HepG2 (cell line): ENCODE measurements around the gene ARVCF. TPM values are rescaled to one million over a fixed set of nuclear protein-coding genes. Genes with fewer than 3 reads are reported as not detected.

Experiments
- ARNT ChIP-seq: fragments of 450-650 bp; IDR thresholded peaks from 2 replicates; pipeline ENCODE4 v1.6.1; 2017
- BCL6 ChIP-seq: IDR thresholded peaks from 2 replicates; pipeline ENCODE4 v1.6.1; 2016; ENCODE audit warnings: missing genetic modification reagents, missing compliant biosample characterization
- CCDC6 ChIP-seq: sonication (generic); formaldehyde crosslinking; IDR thresholded peaks from 2 replicates; pipeline ENCODE4 v1.8.1; 2022; ENCODE audit warnings: mild to moderate bottlenecking, missing genetic modification reagents, moderate library complexity
- FOSL1 ChIP-seq: sonication (generic); formaldehyde crosslinking; IDR thresholded peaks from 2 replicates; pipeline ENCODE4 v1.9.0; 2021; ENCODE audit warnings: missing genetic modification reagents, borderline replicate concordance
- FOXO1 ChIP-seq: sonication (generic); formaldehyde crosslinking; IDR thresholded peaks from 2 replicates; pipeline ENCODE4 v1.4.0; 2020; ENCODE audit warnings: missing genetic modification reagents
- KDM5A ChIP-seq: fragments of 200-600 bp; sonication (generic); IDR thresholded peaks from 2 replicates; pipeline ENCODE4 v1.7.0; 2018; ENCODE audit warnings: antibody characterized with exemption, mild to moderate bottlenecking, low read length, borderline replicate concordance
- MAFG ChIP-seq: sonication (generic); formaldehyde crosslinking; IDR thresholded peaks from 2 replicates; pipeline ENCODE4 v1.5.1; 2020; ENCODE audit warnings: mild to moderate bottlenecking, missing genetic modification reagents
- MED1 ChIP-seq: sonication (generic); formaldehyde crosslinking; IDR thresholded peaks from 2 replicates; pipeline ENCODE4 v1.4.0; 2020; ENCODE audit warnings: missing genetic modification reagents
- NFE2L2 ChIP-seq: fragments of 150-350 bp; IDR thresholded peaks from 2 replicates; pipeline ENCODE4 v1.6.1; 2014; ENCODE audit warnings: low read length
- RARA ChIP-seq: IDR thresholded peaks from 2 replicates; pipeline ENCODE4 v1.6.1; 2016; ENCODE audit warnings: missing genetic modification reagents, missing compliant biosample characterization
- RFX3 ChIP-seq: IDR thresholded peaks from 2 replicates; pipeline ENCODE4 v1.6.1; 2016; ENCODE audit warnings: missing biosample characterization, missing genetic modification reagents
- SAFB2 ChIP-seq: sonication (generic); formaldehyde crosslinking; IDR thresholded peaks from 2 replicates; pipeline ENCODE4 v1.5.1; 2020; ENCODE audit warnings: missing genetic modification reagents, low read depth, mild to moderate bottlenecking, borderline replicate concordance
- SOX5 ChIP-seq: IDR thresholded peaks from 2 replicates; pipeline ENCODE4 v1.6.1; 2016; ENCODE audit warnings: borderline replicate concordance
- TCF7 ChIP-seq: sonication (generic); IDR thresholded peaks from 2 replicates; pipeline ENCODE4 v1.6.1; 2016; ENCODE audit warnings: antibody characterized with exemption, low read depth
- TOPORS ChIP-seq: sonication (generic); formaldehyde crosslinking; IDR thresholded peaks from 2 replicates; pipeline ENCODE4 v1.8.0; 2023; ENCODE audit warnings: mild to moderate bottlenecking, missing genetic modification reagents
- YY1 ChIP-seq: IDR thresholded peaks from 2 replicates; pipeline ENCODE4 v1.6.1; 2011; ENCODE audit warnings: low read length, low read depth, moderate library complexity, mild to moderate bottlenecking; ENCODE audit not compliant: insufficient read depth, insufficient replicate concordance
- ZIK1 ChIP-seq: sonication (generic); formaldehyde crosslinking; IDR thresholded peaks from 2 replicates; pipeline ENCODE4 v1.5.0; 2020; ENCODE audit warnings: mild to moderate bottlenecking, low read depth, missing genetic modification reagents, borderline replicate concordance
- ZMYM3 ChIP-seq: sonication (generic); formaldehyde crosslinking; IDR thresholded peaks from 2 replicates; pipeline ENCODE4 v1.5.1; 2020; ENCODE audit warnings: mild to moderate bottlenecking, missing genetic modification reagents
- ZNF337 ChIP-seq: sonication (generic); formaldehyde crosslinking; IDR thresholded peaks from 2 replicates; pipeline ENCODE4 v1.5.1; 2020; ENCODE audit warnings: missing genetic modification reagents, low read depth, mild to moderate bottlenecking, borderline replicate concordance
- ZNF460 ChIP-seq: sonication (generic); formaldehyde crosslinking; IDR thresholded peaks from 2 replicates; pipeline ENCODE4 v1.5.1; 2020; ENCODE audit warnings: missing genetic modification reagents, mild to moderate bottlenecking, borderline replicate concordance
- ZNF549 ChIP-seq: sonication (generic); formaldehyde crosslinking; IDR thresholded peaks from 2 replicates; pipeline ENCODE4 v1.5.0; 2020; ENCODE audit warnings: missing genetic modification reagents
- ZNF788 ChIP-seq: sonication (generic); formaldehyde crosslinking; IDR thresholded peaks from 2 replicates; pipeline ENCODE4 v1.5.0; 2020; ENCODE audit warnings: mild to moderate bottlenecking, missing genetic modification reagents, borderline replicate concordance
- ZSCAN25 ChIP-seq: sonication (generic); formaldehyde crosslinking; IDR thresholded peaks from 2 replicates; pipeline ENCODE4 v1.8.0; 2022; ENCODE audit warnings: mild to moderate bottlenecking, missing genetic modification reagents
- polyA plus RNA-seq, 8 experiments: library from polyadenylated mRNA; depleted of rRNA in 3 of 8; stranded (reverse) in 7 of 8; unstranded in 1 of 8; fragments of >200 nt; fragmentation: Illumina TruSeq in 4 of 8; extraction: Trizol in 4 of 8; gene quantifications; 2 replicates each; pipeline versions ENCODE4 v1.2.1 to v1.2.3, GENCODE V29; 2011 to 2016; ENCODE audit warnings: low read depth in 4 of 8, missing spikeins in 1 of 8, mixed read lengths in 1 of 8; ENCODE audit not compliant: insufficient read depth in 1 of 8
- total RNA-seq, 5 experiments: library from RNA; depleted of rRNA; stranded (reverse); fragments of >200 nt; fragmentation: Illumina TruSeq; extraction: Trizol; gene quantifications; 2 replicates each; pipeline ENCODE4 v1.2.3, GENCODE V29; 2016; ENCODE audit warnings: low read depth in 1 of 5
- TF ChIP-seq, protein P1 (sequence below): IDR thresholded peaks from 2 replicates; pipeline ENCODE4 v1.4.0; 2020; ENCODE audit warnings: mild to moderate bottlenecking, missing genetic modification reagents
- TF ChIP-seq, protein P2 (sequence below): sonication (generic); formaldehyde crosslinking; IDR thresholded peaks from 2 replicates; pipeline ENCODE4 v1.5.1; 2020; ENCODE audit warnings: mild to moderate bottlenecking, missing genetic modification reagents, moderate library complexity

Gene ARVCF
- total and polyA plus RNA-seq, 2 of the 13 experiments (the other 11 are each of a cell fraction or from before 2014, with no cell fraction given), result 16.4 to 17.7 TPM

GRCh38 chr22:19962909-19963806, 53.5 kb downstream of the ARVCF start (continued):
- TF ChIP-seq ZNF788 (CRISPR knock-in tag), result peak; percentile 22; the same call in 1 of the 2 replicates
- no peak for TF ChIP-seq TOPORS
- 0 out of 2 replicates have a peak, but pooled peaks have one; percentile 26 for TF ChIP-seq KDM5A
- TF ChIP-seq ZNF549 (CRISPR knock-in tag), result no peak
- TF ChIP-seq NFE2L2, result peak; percentile 30; the same call in 1 of the 2 replicates
- peak; percentile 79; the same call in 1 of the 2 replicates for TF ChIP-seq FOSL1 (CRISPR knock-in tag)
- no peak for TF ChIP-seq ZSCAN25 (CRISPR knock-in tag)
- TF ChIP-seq ZIK1 (CRISPR knock-in tag), result no peak; the same call in 1 of the 2 replicates
- TF ChIP-seq SAFB2, result no peak; the same call in 1 of the 2 replicates
- TF ChIP-seq MED1 (CRISPR knock-in tag), result peak; percentile 81
- TF ChIP-seq RFX3 (CRISPR knock-in tag), result no peak
- no peak for TF ChIP-seq MAFG (CRISPR knock-in tag)
- TF ChIP-seq, protein P1, sequence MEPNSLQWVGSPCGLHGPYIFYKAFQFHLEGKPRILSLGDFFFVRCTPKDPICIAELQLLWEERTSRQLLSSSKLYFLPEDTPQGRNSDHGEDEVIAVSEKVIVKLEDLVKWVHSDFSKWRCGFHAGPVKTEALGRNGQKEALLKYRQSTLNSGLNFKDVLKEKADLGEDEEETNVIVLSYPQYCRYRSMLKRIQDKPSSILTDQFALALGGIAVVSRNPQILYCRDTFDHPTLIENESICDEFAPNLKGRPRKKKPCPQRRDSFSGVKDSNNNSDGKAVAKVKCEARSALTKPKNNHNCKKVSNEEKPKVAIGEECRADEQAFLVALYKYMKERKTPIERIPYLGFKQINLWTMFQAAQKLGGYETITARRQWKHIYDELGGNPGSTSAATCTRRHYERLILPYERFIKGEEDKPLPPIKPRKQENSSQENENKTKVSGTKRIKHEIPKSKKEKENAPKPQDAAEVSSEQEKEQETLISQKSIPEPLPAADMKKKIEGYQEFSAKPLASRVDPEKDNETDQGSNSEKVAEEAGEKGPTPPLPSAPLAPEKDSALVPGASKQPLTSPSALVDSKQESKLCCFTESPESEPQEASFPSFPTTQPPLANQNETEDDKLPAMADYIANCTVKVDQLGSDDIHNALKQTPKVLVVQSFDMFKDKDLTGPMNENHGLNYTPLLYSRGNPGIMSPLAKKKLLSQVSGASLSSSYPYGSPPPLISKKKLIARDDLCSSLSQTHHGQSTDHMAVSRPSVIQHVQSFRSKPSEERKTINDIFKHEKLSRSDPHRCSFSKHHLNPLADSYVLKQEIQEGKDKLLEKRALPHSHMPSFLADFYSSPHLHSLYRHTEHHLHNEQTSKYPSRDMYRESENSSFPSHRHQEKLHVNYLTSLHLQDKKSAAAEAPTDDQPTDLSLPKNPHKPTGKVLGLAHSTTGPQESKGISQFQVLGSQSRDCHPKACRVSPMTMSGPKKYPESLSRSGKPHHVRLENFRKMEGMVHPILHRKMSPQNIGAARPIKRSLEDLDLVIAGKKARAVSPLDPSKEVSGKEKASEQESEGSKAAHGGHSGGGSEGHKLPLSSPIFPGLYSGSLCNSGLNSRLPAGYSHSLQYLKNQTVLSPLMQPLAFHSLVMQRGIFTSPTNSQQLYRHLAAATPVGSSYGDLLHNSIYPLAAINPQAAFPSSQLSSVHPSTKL (CRISPR knock-in tag), result peak; percentile 34; the same call in 1 of the 2 replicates
- peak; percentile 35; the same call in 1 of the 2 replicates for TF ChIP-seq ZMYM3 (CRISPR knock-in tag)
- peak; percentile 9 for TF ChIP-seq YY1
- peak; percentile 21; the same call in 1 of the 2 replicates for TF ChIP-seq ZNF460 (CRISPR knock-in tag)
- TF ChIP-seq ARNT, result no peak
- TF ChIP-seq FOXO1, result peak; percentile 59; the same call in 1 of the 2 replicates
- TF ChIP-seq SOX5, result peak; percentile 52; the same call in 1 of the 2 replicates
- peak; percentile 37; the same call in 1 of the 2 replicates for TF ChIP-seq CCDC6 (CRISPR knock-in tag)
- peak; percentile 82 for TF ChIP-seq RARA (CRISPR knock-in tag)
- TF ChIP-seq TCF7, result 0 out of 2 replicates have a peak, but pooled peaks have one; percentile 4
- TF ChIP-seq, protein P2, sequence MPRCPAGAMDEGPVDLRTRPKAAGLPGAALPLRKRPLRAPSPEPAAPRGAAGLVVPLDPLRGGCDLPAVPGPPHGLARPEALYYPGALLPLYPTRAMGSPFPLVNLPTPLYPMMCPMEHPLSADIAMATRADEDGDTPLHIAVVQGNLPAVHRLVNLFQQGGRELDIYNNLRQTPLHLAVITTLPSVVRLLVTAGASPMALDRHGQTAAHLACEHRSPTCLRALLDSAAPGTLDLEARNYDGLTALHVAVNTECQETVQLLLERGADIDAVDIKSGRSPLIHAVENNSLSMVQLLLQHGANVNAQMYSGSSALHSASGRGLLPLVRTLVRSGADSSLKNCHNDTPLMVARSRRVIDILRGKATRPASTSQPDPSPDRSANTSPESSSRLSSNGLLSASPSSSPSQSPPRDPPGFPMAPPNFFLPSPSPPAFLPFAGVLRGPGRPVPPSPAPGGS (CRISPR knock-in tag), result 0 out of 2 replicates have a peak, but pooled peaks have one; percentile 35
- TF ChIP-seq BCL6 (CRISPR knock-in tag), result peak; percentile 51; the same call in 1 of the 2 replicates
- no peak for TF ChIP-seq ZNF337 (CRISPR knock-in tag)
